ENCODE results near the gene C4orf51. TPM values are rescaled to one million over a fixed set of nuclear protein-coding genes. Genes with fewer than 3 reads are reported as not detected.

C4orf51 gene
- total and polyA plus RNA-seq, 2 of the 8 experiments (the other 6 are each of a cell fraction or from before 2014, with no cell fraction given), result 0.54 TPM; not detected in 1

DNA sequence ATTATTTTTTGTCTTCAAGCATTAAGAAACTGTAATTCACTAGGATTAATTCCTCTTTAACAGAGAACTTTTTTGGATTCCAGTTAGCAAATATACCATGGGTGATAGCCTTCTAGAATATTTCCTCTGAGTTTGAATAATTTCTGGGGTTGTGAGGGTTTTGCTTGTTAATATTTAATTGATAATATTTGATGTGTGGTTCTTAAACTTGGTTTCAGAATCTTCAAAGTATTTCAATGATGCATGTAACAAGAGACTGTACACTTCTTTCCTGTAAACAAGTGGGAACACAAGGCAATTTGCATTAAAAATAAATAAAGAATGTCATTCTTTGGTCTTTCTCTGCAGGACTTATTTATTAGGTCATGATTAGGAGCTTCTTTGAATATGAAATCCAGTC is 9.5 kb upstream of the C4orf51 start (continued):
- TF ChIP-seq, protein P1, sequence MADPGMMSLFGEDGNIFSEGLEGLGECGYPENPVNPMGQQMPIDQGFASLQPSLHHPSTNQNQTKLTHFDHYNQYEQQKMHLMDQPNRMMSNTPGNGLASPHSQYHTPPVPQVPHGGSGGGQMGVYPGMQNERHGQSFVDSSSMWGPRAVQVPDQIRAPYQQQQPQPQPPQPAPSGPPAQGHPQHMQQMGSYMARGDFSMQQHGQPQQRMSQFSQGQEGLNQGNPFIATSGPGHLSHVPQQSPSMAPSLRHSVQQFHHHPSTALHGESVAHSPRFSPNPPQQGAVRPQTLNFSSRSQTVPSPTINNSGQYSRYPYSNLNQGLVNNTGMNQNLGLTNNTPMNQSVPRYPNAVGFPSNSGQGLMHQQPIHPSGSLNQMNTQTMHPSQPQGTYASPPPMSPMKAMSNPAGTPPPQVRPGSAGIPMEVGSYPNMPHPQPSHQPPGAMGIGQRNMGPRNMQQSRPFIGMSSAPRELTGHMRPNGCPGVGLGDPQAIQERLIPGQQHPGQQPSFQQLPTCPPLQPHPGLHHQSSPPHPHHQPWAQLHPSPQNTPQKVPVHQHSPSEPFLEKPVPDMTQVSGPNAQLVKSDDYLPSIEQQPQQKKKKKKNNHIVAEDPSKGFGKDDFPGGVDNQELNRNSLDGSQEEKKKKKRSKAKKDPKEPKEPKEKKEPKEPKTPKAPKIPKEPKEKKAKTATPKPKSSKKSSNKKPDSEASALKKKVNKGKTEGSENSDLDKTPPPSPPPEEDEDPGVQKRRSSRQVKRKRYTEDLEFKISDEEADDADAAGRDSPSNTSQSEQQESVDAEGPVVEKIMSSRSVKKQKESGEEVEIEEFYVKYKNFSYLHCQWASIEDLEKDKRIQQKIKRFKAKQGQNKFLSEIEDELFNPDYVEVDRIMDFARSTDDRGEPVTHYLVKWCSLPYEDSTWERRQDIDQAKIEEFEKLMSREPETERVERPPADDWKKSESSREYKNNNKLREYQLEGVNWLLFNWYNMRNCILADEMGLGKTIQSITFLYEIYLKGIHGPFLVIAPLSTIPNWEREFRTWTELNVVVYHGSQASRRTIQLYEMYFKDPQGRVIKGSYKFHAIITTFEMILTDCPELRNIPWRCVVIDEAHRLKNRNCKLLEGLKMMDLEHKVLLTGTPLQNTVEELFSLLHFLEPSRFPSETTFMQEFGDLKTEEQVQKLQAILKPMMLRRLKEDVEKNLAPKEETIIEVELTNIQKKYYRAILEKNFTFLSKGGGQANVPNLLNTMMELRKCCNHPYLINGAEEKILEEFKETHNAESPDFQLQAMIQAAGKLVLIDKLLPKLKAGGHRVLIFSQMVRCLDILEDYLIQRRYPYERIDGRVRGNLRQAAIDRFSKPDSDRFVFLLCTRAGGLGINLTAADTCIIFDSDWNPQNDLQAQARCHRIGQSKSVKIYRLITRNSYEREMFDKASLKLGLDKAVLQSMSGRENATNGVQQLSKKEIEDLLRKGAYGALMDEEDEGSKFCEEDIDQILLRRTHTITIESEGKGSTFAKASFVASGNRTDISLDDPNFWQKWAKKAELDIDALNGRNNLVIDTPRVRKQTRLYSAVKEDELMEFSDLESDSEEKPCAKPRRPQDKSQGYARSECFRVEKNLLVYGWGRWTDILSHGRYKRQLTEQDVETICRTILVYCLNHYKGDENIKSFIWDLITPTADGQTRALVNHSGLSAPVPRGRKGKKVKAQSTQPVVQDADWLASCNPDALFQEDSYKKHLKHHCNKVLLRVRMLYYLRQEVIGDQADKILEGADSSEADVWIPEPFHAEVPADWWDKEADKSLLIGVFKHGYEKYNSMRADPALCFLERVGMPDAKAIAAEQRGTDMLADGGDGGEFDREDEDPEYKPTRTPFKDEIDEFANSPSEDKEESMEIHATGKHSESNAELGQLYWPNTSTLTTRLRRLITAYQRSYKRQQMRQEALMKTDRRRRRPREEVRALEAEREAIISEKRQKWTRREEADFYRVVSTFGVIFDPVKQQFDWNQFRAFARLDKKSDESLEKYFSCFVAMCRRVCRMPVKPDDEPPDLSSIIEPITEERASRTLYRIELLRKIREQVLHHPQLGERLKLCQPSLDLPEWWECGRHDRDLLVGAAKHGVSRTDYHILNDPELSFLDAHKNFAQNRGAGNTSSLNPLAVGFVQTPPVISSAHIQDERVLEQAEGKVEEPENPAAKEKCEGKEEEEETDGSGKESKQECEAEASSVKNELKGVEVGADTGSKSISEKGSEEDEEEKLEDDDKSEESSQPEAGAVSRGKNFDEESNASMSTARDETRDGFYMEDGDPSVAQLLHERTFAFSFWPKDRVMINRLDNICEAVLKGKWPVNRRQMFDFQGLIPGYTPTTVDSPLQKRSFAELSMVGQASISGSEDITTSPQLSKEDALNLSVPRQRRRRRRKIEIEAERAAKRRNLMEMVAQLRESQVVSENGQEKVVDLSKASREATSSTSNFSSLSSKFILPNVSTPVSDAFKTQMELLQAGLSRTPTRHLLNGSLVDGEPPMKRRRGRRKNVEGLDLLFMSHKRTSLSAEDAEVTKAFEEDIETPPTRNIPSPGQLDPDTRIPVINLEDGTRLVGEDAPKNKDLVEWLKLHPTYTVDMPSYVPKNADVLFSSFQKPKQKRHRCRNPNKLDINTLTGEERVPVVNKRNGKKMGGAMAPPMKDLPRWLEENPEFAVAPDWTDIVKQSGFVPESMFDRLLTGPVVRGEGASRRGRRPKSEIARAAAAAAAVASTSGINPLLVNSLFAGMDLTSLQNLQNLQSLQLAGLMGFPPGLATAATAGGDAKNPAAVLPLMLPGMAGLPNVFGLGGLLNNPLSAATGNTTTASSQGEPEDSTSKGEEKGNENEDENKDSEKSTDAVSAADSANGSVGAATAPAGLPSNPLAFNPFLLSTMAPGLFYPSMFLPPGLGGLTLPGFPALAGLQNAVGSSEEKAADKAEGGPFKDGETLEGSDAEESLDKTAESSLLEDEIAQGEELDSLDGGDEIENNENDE (IDR thresholded peaks at IDR 0.05; ENCODE audit: insufficient replicate concordance, low read length), result no peak
- TF ChIP-seq TAF1 (IDR thresholded peaks at IDR 0.05; ENCODE audit: low read depth, low read length) (no peak), PHF8 (conservative IDR thresholded peaks at IDR 0.05; ENCODE audit: low read depth, low read length) (no peak), CTBP2 (IDR thresholded peaks at IDR 0.05; ENCODE audit: borderline replicate concordance, insufficient read depth, insufficient read length, low read length) (no peak), ASH2L (IDR thresholded peaks at IDR 0.05; ENCODE audit: low read length) (no peak), GTF2F1 (IDR thresholded peaks at IDR 0.05; ENCODE audit: borderline replicate concordance, low read depth, low read length) (no peak), RXRA (IDR thresholded peaks at IDR 0.05; ENCODE audit: insufficient read depth, low read depth, low read length) (no peak), SP4 (IDR thresholded peaks at IDR 0.05; ENCODE audit: low read length) (no peak), SIRT6 (IDR thresholded peaks at IDR 0.05; ENCODE audit: low read length) (no peak)
- TF ChIP-seq, protein P2, sequence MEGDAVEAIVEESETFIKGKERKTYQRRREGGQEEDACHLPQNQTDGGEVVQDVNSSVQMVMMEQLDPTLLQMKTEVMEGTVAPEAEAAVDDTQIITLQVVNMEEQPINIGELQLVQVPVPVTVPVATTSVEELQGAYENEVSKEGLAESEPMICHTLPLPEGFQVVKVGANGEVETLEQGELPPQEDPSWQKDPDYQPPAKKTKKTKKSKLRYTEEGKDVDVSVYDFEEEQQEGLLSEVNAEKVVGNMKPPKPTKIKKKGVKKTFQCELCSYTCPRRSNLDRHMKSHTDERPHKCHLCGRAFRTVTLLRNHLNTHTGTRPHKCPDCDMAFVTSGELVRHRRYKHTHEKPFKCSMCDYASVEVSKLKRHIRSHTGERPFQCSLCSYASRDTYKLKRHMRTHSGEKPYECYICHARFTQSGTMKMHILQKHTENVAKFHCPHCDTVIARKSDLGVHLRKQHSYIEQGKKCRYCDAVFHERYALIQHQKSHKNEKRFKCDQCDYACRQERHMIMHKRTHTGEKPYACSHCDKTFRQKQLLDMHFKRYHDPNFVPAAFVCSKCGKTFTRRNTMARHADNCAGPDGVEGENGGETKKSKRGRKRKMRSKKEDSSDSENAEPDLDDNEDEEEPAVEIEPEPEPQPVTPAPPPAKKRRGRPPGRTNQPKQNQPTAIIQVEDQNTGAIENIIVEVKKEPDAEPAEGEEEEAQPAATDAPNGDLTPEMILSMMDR (IDR thresholded peaks at IDR 0.05; ENCODE audit: control extremely low read depth in 1 of 3, insufficient read depth in 1 of 3, low read depth in 1 of 3, low read length in 3 of 3), result no peak

Measured in H1 (cell line).